ENCODE data around the gene GLG1.

The GLG1 gene

GRCh38 chr16:74649839-74650504 lies 43.1 kb upstream of the GLG1 start:
- DNase-seq (ENCODE audit: low read depth): no peak
- TF ChIP-seq CTCF (IDR thresholded peaks at IDR 0.05; ENCODE audit: low read depth, low read length, missing control alignments): no peak
- in situ Hi-C loops (cut with HindIII; ENCODE audit: low sequenced_read_pairs): no loop called here
- no peak overlapping the region for H3K4me3 ChIP-seq (ENCODE audit: low read depth, low read length)

GRCh38 chr16:74641969-74642368 lies 35.1 kb upstream of the GLG1 start:
- DNase-seq (ENCODE audit: low read depth): no peak
- in situ Hi-C loops (cut with HindIII; ENCODE audit: low sequenced_read_pairs): no loop called here
- H3K4me3 ChIP-seq (ENCODE audit: low read depth, low read length): no peak overlapping the region
- TF ChIP-seq CTCF (IDR thresholded peaks at IDR 0.05; ENCODE audit: low read depth, low read length, missing control alignments): no peak

- DNase-seq (ENCODE audit: low read depth): no peak
- in situ Hi-C loops (cut with HindIII; ENCODE audit: low sequenced_read_pairs): no loop called here
- H3K4me3 ChIP-seq (ENCODE audit: low read depth, low read length): no peak overlapping the region
- TF ChIP-seq CTCF (IDR thresholded peaks at IDR 0.05; ENCODE audit: low read depth, low read length, missing control alignments): no peak
Observed at GRCh38 chr16:74637742-74638453, 31.0 kb upstream of the GLG1 start.

GRCh38 chr16:74635303-74635702 lies 28.4 kb upstream of the GLG1 start:
- TF ChIP-seq CTCF (IDR thresholded peaks at IDR 0.05; ENCODE audit: low read depth, low read length, missing control alignments): no peak
- no peak for DNase-seq (ENCODE audit: low read depth)
- in situ Hi-C loops (cut with HindIII; ENCODE audit: low sequenced_read_pairs): no loop called here
- H3K4me3 ChIP-seq (ENCODE audit: low read depth, low read length): no peak overlapping the region

GRCh38 chr16:74633686-74634085 lies 26.8 kb upstream of the GLG1 start:
- H3K4me3 ChIP-seq (ENCODE audit: low read depth, low read length): no peak overlapping the region
- no peak for TF ChIP-seq CTCF (IDR thresholded peaks at IDR 0.05; ENCODE audit: low read depth, low read length, missing control alignments)
- in situ Hi-C loops (cut with HindIII; ENCODE audit: low sequenced_read_pairs): no loop called here

GRCh38 chr16:74627506-74628220 lies 20.7 kb upstream of the GLG1 start:
- no peak for DNase-seq (ENCODE audit: low read depth)
- no peak for TF ChIP-seq CTCF (IDR thresholded peaks at IDR 0.05; ENCODE audit: low read depth, low read length, missing control alignments)
- no peak overlapping the region for H3K4me3 ChIP-seq (ENCODE audit: low read depth, low read length)
- in situ Hi-C loops (cut with HindIII; ENCODE audit: low sequenced_read_pairs): no loop called here

More at GRCh38 chr16:74633686-74634085, 26.8 kb upstream of the GLG1 start:
- no peak for DNase-seq (ENCODE audit: low read depth)

Data from astrocyte of the cerebellum (primary cell).